Osteocyte (in vitro differentiated cells): ENCODE measurements around the gene EDN2. TPM values are rescaled to one million over a fixed set of nuclear protein-coding genes. Genes with fewer than 3 reads are reported as not detected.

Experiments used
- DNase-seq: peaks from one replicate; pipeline ENCODE4 v3.0.0; 2021; ENCODE audit warnings: mixed read lengths; ENCODE audit not compliant: unreplicated experiment; ENCODE audit errors: extremely low spot score
- H3K27ac Mint-ChIP-seq: one replicate; pipeline ENCODE4 v1.8.0; 2021; ENCODE audit warnings: mild to moderate bottlenecking, mixed read lengths; ENCODE audit not compliant: unreplicated experiment
- H3K27me3 Mint-ChIP-seq: one replicate; pipeline ENCODE4 v1.8.0; 2021; ENCODE audit warnings: mixed read lengths; ENCODE audit not compliant: unreplicated experiment
- H3K36me3 Mint-ChIP-seq: one replicate; pipeline ENCODE4 v1.8.0; 2021; ENCODE audit warnings: mixed read lengths; ENCODE audit not compliant: unreplicated experiment
- H3K4me1 Mint-ChIP-seq: one replicate; pipeline ENCODE4 v1.8.0; 2021; ENCODE audit warnings: mixed read lengths; ENCODE audit not compliant: unreplicated experiment
- H3K4me3 Mint-ChIP-seq: one replicate; pipeline ENCODE4 v1.8.0; 2021; ENCODE audit warnings: mild to moderate bottlenecking, moderate library complexity, mixed read lengths; ENCODE audit not compliant: unreplicated experiment
- H3K9me3 Mint-ChIP-seq: one replicate; pipeline ENCODE4 v1.8.0; 2021; ENCODE audit warnings: mixed read lengths; ENCODE audit not compliant: unreplicated experiment
- CTCF ChIP-seq: fragments of 200-600 bp; sonication (generic); IDR thresholded peaks from 2 replicates; pipeline ENCODE4 v1.5.0; 2021; ENCODE audit warnings: antibody characterized with exemption, mild to moderate bottlenecking, moderate library complexity
- total RNA-seq: library from RNA; stranded (reverse); gene quantifications from 2 replicates; pipeline ENCODE4 v1.2.1, GENCODE V29; 2021

EDN2 gene
- total RNA-seq, 1 donor from 2014 or later, result not detected

DNA sequence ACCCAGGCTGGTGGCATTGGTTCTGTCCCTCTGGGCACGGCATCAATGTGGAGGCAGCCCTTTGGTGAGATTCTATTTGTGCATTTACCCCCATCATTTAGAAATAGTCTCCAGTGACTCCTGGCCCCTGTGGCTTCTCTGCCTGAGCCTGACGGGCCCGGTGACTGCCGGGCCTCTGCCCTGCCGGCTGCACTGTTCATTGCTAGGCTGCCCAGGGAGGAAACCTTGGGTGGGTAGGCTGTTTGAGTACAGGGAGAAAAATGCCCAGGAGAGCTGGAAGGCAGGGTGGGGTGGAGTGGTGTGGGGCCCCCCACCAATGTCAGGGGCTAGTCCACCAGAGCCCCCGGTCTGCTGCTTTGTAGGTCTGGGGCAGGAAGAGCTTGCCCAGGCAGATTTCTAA, 23.4 kb upstream of the EDN2 start:
- DNase-seq, result no peak
- H3K27me3 Mint-ChIP-seq, result no peaks in the 10 kb centered on the region
- no peaks in the 10 kb centered on the region for H3K36me3 Mint-ChIP-seq
- TF ChIP-seq CTCF, result no peak
- no peak overlapping the region for H3K27ac Mint-ChIP-seq
- H3K4me1 Mint-ChIP-seq, result peaks cover 16% of the 10 kb centered on the region
- no peak overlapping the region for H3K4me3 Mint-ChIP-seq
- H3K9me3 Mint-ChIP-seq, result no peaks in the 10 kb centered on the region

- Mint-ChIP-seq H3K4me3 (no peak overlapping the region), H3K27me3 (no peaks in the 10 kb centered on the region), H3K9me3 (no peaks in the 10 kb centered on the region), H3K4me1 (peaks cover 16% of the 10 kb centered on the region), H3K27ac (no peak overlapping the region), H3K36me3 (no peaks in the 10 kb centered on the region)
- TF ChIP-seq CTCF, result no peak
- no peak for DNase-seq
These were observed 22.7 kb upstream of the EDN2 start for GRCh38 chr1:41507110-41507720.

- Mint-ChIP-seq H3K4me3 (no peak overlapping the region), H3K4me1 (peaks cover 19% of the 10 kb centered on the region), H3K27me3 (no peaks in the 10 kb centered on the region), H3K9me3 (no peaks in the 10 kb centered on the region), H3K36me3 (no peaks in the 10 kb centered on the region), H3K27ac (peak overlapping the region; percentile 17)
- no peak for TF ChIP-seq CTCF
- no peak for DNase-seq
These were observed 19.9 kb upstream of the EDN2 start for GRCh38 chr1:41504114-41505035.

DNA sequence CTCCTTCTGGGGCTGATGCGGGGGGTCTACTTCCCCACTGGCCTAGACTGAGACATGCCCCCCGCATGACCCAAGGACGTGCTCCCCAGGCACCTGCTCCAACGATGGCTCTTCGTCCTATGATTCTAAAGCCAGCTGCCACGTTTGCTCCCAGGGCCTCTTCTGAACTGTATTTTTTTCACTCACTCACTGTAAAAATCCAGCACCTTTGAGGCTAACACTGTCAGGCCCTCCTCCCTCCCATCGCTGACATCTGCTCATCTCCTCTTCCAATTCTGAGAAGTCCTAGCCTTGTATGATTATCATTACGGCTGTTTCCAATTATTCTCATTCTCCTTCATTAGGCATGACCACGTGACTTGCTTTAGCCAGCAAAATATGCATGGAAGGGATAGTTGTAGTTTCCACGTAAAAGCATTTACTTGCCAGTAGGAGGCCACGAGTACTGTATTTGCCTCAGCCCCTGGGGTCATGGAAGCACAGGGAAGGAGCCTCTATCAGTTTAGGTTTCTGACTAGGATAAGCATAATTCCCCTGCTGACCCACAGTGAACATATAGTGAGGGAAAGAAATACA, 19.1 kb upstream of the EDN2 start:
- Mint-ChIP-seq H3K9me3 (no peaks in the 10 kb centered on the region), H3K27ac (no peak overlapping the region), H3K4me3 (no peak overlapping the region), H3K27me3 (no peaks in the 10 kb centered on the region), H3K36me3 (no peaks in the 10 kb centered on the region), H3K4me1 (peaks cover 26% of the 10 kb centered on the region)
- no peak for DNase-seq
- no peak for TF ChIP-seq CTCF

DNA sequence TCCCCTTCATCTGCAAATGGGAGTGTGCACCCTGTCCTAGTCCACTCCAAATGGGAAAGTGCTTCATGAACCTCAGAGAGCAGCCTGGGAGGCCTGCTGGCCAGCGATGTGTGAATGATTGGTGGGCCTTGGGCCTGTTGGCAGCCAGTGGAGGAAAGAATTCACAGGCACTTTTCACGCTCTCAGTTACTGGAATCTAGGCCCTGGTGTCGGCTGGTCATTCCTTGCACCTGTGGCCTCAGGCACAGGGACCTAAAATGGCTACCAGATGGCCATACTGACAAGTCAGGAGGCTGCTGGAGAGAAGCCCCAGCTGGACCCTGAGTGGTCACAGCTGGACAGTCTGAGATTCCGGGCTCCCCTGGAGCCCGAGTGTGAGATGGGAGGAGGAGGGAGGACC, 18.4 kb upstream of the EDN2 start:
- H3K27ac Mint-ChIP-seq, result no peak overlapping the region
- no peaks in the 10 kb centered on the region for H3K36me3 Mint-ChIP-seq
- DNase-seq, result no peak
- H3K4me3 Mint-ChIP-seq, result no peak overlapping the region
- no peaks in the 10 kb centered on the region for H3K27me3 Mint-ChIP-seq
- H3K9me3 Mint-ChIP-seq, result no peaks in the 10 kb centered on the region
- TF ChIP-seq CTCF, result no peak
- H3K4me1 Mint-ChIP-seq, result peaks cover 32% of the 10 kb centered on the region
